A673 (cell line): ENCODE measurements around the gene USP34.

ENCODE experiments used
- EZH2 ChIP-seq: fragments of 200-600 bp; sonication (generic); IDR thresholded peaks from 2 replicates; pipeline ENCODE4 v1.6.1; 2017; ENCODE audit warnings: borderline replicate concordance, low read depth, mild to moderate bottlenecking, mixed read lengths, antibody characterized with exemption, low read length; ENCODE audit not compliant: poor library complexity, severe bottlenecking
- TF ChIP-seq, protein P1 (sequence below): fragments of 300-800, 200-600 bp; sonication (generic); conservative IDR thresholded peaks from 2 replicates; pipeline ENCODE4 v1.5.1; 2017; ENCODE audit warnings: low read depth, mild to moderate bottlenecking, antibody characterized with exemption, low read length, moderate library complexity, mixed read lengths

- TF ChIP-seq, protein P1, sequence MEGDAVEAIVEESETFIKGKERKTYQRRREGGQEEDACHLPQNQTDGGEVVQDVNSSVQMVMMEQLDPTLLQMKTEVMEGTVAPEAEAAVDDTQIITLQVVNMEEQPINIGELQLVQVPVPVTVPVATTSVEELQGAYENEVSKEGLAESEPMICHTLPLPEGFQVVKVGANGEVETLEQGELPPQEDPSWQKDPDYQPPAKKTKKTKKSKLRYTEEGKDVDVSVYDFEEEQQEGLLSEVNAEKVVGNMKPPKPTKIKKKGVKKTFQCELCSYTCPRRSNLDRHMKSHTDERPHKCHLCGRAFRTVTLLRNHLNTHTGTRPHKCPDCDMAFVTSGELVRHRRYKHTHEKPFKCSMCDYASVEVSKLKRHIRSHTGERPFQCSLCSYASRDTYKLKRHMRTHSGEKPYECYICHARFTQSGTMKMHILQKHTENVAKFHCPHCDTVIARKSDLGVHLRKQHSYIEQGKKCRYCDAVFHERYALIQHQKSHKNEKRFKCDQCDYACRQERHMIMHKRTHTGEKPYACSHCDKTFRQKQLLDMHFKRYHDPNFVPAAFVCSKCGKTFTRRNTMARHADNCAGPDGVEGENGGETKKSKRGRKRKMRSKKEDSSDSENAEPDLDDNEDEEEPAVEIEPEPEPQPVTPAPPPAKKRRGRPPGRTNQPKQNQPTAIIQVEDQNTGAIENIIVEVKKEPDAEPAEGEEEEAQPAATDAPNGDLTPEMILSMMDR, result no peak
- no peak for TF ChIP-seq EZH2
These were observed 204.0 kb downstream of the USP34 start for GRCh38 chr2:61266632-61267505.
